HG03103 (cell line): ENCODE results near the gene SLC25A33.

Experiments
- ATAC-seq: cut with Tn5 transposase; IDR thresholded peaks from one replicate; pipeline ENCODE4 v1.9.1; 2021; ENCODE audit warnings: low read depth; ENCODE audit not compliant: unreplicated experiment

SLC25A33 gene

GRCh38 chr1:9586147-9586766 lies 47.0 kb downstream of the SLC25A33 start:
- no peak for ATAC-seq

DNA sequence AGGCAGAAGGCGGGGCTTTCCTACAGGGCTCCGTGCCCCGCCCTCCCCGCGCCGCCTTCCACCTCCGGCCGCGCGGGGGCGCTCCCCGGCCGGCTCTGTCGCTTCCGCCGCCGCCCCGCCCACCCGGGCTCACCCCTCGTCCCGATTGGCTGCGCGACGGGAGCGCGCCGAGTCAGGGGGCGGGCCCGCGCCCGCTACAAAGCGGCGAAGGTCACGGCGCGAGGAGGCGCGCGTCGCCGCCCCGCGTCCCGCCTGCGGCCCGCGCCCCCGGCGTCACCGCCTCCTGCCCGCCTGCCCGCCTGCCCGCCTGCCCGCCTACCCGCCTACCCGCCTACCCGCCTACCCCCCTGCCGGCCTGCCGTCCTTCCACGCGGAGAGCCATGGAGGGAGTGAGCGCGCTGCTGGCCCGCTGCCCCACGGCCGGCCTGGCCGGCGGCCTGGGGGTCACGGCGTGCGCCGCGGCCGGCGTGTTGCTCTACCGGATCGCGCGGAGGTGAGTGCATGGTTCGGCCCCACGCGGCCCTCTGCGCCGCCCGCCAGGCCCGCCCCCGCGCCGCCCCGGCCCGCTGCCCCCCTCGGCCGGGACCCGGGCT lies 49.4 kb downstream of the SLC25A33 start, which contains the start of gene TMEM201:
TSS of gene TMEM201 (plus strand) at position 361 of the 593 bp plus-strand sequence. CDS start at position 381, 20 bp downstream.
- ATAC-seq = peak; percentile 63

- ATAC-seq = no peak
Observed at GRCh38 chr1:9589144-9589718, 50.0 kb downstream of the SLC25A33 start.

DNA sequence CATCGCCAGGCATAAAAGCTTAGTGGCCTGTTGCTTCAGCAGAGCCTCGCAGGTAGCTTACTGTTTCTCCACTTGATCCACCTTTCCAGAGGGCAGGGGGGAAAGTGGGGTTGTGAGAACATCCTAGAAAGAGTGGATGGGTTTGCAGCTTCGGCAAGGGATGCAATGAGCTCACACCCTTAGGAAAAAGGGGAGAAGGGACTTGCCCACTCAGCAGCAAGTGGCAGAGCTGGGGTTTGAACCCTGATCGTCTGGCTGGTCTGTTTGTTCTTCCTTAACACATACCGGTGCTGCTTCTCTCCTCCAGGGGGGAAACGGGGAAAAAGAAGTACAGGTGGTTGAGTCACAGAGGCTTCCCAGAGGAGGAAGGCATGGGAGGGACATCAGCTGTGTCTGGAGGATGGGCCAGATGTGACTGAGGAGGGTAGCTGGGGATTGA lies 50.5 kb downstream of the SLC25A33 start:
- no peak for ATAC-seq

DNA sequence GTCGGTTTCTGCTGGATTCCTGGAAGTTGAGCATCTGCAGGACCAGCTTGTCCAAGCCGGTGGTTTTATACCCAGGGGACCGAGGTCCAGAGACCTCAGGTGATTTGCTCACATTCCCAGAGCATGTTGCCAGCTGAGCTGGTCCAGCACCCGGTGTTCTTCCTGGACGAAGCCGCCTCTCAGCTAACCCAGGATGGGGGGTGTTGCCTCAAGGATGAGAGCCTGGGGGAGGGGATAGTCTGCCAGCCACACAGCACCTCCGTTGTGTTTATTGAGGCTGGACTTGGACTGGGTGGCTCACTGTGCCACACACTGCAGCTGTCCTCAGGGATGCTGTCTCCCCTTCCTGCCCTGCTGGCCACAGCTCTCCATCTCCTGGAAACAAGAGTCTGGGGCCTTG lies 50.9 kb downstream of the SLC25A33 start:
- no peak for ATAC-seq

GRCh38 chr1:9590945-9591668 lies 51.8 kb downstream of the SLC25A33 start:
- no peak for ATAC-seq

GRCh38 chr1:9591669-9592509 lies 52.6 kb downstream of the SLC25A33 start:
- ATAC-seq = no peak

- ATAC-seq = no peak
Observed at GRCh38 chr1:9592510-9593075, 53.3 kb downstream of the SLC25A33 start.

DNA sequence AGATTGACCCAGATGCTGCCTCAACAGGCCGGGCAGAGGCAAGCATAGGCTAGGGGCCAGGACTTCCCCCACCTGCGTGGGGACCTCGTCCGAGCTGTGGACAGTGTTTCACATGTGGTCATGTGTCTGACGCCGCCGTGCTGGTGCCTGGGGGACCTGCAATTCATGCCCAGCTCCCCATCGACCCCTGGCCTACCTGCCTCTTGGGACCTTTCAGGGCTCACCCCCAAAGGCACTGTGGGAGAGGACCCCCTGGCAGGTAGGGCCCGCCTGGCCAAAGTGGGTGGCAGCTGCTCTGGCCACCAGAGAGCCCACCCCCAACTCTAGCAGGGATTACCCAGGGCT lies 53.9 kb downstream of the SLC25A33 start:
- ATAC-seq = no peak

GRCh38 chr1:9593492-9594465 lies 54.5 kb downstream of the SLC25A33 start:
- ATAC-seq = no peak

DNA sequence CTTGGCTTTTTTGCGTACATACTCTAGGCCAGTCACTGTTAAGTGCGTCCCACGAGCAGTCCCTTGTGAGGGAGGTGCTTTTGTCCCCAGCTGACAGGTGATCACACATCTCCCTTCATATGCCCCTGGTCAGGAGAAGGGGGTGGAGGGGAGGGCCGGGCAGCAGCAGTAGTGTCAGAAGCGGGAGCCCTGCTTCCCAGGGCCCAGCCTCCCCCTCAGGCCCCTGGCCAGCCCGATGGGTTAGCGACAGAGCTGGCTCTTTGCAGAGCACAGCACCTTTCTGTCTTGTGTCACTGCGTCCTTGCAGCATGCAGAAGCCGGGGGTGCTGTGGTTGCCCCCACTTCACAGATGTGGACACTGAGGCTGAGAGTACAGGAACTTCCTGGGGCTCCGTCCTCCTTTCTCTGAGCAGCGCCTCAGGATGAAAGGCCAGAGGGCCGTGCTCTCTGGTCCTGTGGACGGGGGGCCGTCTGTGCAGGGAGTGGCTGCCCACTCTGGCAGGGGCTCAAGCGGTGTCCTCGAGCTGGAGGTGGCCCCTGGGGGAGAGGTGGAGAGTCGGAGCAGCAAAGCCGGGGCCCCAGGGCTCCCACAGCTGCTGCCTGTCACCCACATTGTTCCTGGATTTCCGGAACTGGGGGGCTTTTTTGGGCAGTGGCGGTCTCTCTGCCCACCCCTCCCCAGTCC lies 55.3 kb downstream of the SLC25A33 start:
- ATAC-seq = no peak

- no peak for ATAC-seq
Observed at GRCh38 chr1:9595156-9595967, 56.1 kb downstream of the SLC25A33 start.

GRCh38 chr1:9595968-9596340 lies 56.7 kb downstream of the SLC25A33 start:
- ATAC-seq = no peak

GRCh38 chr1:9596415-9597123 lies 57.3 kb downstream of the SLC25A33 start:
- no peak for ATAC-seq

GRCh38 chr1:9597361-9598315 lies 58.4 kb downstream of the SLC25A33 start:
- no peak for ATAC-seq

DNA sequence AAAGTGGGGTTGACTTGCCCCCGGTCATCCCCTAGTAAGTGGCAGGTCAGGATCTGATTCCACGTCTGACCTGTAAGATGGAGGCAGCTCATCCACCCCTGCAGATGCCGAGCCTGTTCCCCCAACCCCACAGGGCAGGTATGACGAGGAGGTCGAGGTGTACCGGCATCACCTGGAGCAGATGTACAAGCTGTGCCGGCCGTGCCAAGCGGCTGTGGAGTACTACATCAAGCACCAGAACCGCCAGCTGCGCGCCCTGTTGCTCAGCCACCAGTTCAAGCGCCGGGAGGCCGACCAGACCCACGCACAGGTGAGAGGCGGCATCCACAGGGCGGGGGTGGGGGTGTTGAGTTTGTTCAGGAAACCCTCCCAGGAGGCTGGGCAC lies 59.0 kb downstream of the SLC25A33 start:
- no peak for ATAC-seq
